Measurements from ENCODE around the gene PCBP4.

Gene PCBP4

GRCh38 chr3:51955893-51956770 is 11.1 kb downstream of the PCBP4 start:
- no peak overlapping the region for H3K9ac ChIP-seq (ENCODE audit: low read length)
- H3K4me3 ChIP-seq (ENCODE audit: low read length): no peak overlapping the region
- H3K36me3 ChIP-seq (ENCODE audit: control insufficient read depth, insufficient read depth, low read length): no peaks in the 10 kb centered on the region
- H3K4me1 ChIP-seq (ENCODE audit: control insufficient read depth, insufficient read depth, low read length): peaks cover 10% of the 10 kb centered on the region
- H3K9me3 ChIP-seq (ENCODE audit: control insufficient read depth, low read length): no peaks in the 10 kb centered on the region
- peaks cover 22% of the 10 kb centered on the region for H3K27me3 ChIP-seq (ENCODE audit: control insufficient read depth, insufficient read depth, low read length)

DNA sequence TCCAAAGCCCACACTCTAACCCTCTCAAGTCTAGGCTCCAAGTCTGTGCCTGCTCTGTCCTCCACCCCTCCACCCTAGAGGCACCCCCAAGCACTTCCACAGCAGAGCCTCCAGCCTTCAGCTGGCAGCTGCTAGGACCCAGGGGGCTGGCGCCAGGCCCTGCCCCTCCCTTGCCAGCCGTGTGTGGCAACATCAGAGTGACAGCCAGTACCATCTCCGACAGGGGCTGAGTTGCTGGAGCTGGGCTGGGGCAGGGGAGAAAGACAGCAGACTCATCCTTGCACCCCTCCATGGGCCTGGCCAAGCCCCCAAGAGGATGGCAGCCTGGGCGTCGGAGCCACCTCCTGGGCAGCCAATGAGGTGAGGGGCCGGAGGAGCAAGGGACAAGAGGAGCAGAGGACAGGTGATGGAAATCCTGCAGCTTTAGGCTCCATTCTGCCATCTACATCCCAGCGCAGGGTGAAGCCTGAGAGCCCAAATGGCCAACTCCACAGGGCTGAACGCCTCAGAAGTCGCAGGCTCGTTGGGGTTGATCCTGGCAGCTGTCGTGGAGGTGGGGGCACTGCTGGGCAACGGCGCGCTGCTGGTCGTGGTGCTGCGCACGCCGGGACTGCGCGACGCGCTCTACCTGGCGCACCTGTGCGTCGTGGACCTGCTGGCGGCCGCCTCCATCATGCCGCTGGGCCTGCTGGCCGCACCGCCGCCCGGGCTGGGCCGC is 11.9 kb downstream of the PCBP4 start, which contains the start of gene GPR62:
Gene GPR62, plus strand, starts transcription at position 207 of the 718 bp plus-strand sequence. Its CDS starts 272 bp downstream, at position 479.
- H3K9me3 ChIP-seq (ENCODE audit: control insufficient read depth, low read length): no peaks in the 10 kb centered on the region
- peaks cover 10% of the 10 kb centered on the region for H3K4me1 ChIP-seq (ENCODE audit: control insufficient read depth, insufficient read depth, low read length)
- no peaks in the 10 kb centered on the region for H3K36me3 ChIP-seq (ENCODE audit: control insufficient read depth, insufficient read depth, low read length)
- H3K4me3 ChIP-seq (ENCODE audit: low read length): no peak within 1 kb of the TSS
- no peak within 1 kb of the TSS for H3K9ac ChIP-seq (ENCODE audit: low read length)
- H3K27me3 ChIP-seq (ENCODE audit: control insufficient read depth, insufficient read depth, low read length): peaks cover 22% of the 10 kb centered on the region

DNA sequence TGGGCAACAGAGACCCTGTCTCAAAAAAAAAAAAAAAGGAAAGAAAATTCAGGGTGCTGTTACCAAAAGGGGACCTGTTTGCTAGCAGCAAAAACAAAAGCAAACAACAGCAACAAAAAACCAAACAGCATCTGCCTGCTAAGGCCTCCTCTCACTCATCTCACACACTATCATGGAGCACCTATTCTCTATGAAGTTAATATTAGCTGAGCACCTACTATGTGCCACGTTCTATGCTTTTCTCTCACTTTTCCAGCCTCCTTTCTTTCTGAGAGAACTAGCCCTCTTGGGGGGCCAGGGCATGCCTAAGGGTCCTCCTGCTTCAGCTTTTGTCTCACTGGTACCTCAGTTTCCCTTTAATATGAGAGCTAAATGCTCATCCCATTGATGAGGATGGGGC is 12.5 kb downstream of the PCBP4 start:
- Histone ChIP-seq H3K9me3 (ENCODE audit: control insufficient read depth, low read length) (no peaks in the 10 kb centered on the region), H3K4me1 (ENCODE audit: control insufficient read depth, insufficient read depth, low read length) (peaks cover 10% of the 10 kb centered on the region), H3K36me3 (ENCODE audit: control insufficient read depth, insufficient read depth, low read length) (no peaks in the 10 kb centered on the region), H3K27me3 (ENCODE audit: control insufficient read depth, insufficient read depth, low read length) (peaks cover 22% of the 10 kb centered on the region), H3K9ac (ENCODE audit: low read length) (no peak overlapping the region), H3K4me3 (ENCODE audit: low read length) (no peak overlapping the region)

DNA sequence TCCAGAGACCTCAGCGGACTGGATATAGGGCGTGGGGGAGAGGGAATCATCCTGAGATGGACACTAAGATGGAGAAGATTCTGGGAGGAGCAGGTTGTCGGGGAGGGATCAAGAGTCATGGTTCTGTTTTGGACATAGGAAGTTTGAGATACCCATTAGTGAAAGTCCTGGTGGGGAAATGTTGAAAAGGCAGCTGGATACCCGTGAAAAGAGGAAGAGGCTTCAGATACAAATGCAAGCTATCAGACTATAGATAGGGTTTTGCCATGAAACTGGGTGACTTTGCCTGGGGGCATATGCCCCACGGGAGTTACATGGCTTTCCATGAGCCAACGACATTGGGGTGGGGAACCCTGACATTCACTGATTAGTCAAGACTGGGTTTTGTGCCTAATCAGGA is 13.1 kb downstream of the PCBP4 start:
- no peaks in the 10 kb centered on the region for H3K9me3 ChIP-seq (ENCODE audit: control insufficient read depth, low read length)
- H3K4me1 ChIP-seq (ENCODE audit: control insufficient read depth, insufficient read depth, low read length): peaks cover 10% of the 10 kb centered on the region
- H3K27me3 ChIP-seq (ENCODE audit: control insufficient read depth, insufficient read depth, low read length): peaks cover 22% of the 10 kb centered on the region
- H3K9ac ChIP-seq (ENCODE audit: low read length): no peak overlapping the region
- H3K4me3 ChIP-seq (ENCODE audit: low read length): no peak overlapping the region
- H3K36me3 ChIP-seq (ENCODE audit: control insufficient read depth, insufficient read depth, low read length): no peaks in the 10 kb centered on the region

GRCh38 chr3:51953445-51953844 is 13.8 kb downstream of the PCBP4 start:
- Histone ChIP-seq H3K4me1 (ENCODE audit: control insufficient read depth, insufficient read depth, low read length) (peaks cover 10% of the 10 kb centered on the region), H3K9ac (ENCODE audit: low read length) (no peak overlapping the region), H3K27me3 (ENCODE audit: control insufficient read depth, insufficient read depth, low read length) (peaks cover 22% of the 10 kb centered on the region), H3K9me3 (ENCODE audit: control insufficient read depth, low read length) (no peaks in the 10 kb centered on the region), H3K4me3 (ENCODE audit: low read length) (no peak overlapping the region), H3K36me3 (ENCODE audit: control insufficient read depth, insufficient read depth, low read length) (no peaks in the 10 kb centered on the region)

GRCh38 chr3:51950899-51951298 is 16.4 kb downstream of the PCBP4 start:
- H3K27me3 ChIP-seq (ENCODE audit: control insufficient read depth, insufficient read depth, low read length): peaks cover 14% of the 10 kb centered on the region
- H3K9me3 ChIP-seq (ENCODE audit: control insufficient read depth, low read length): no peaks in the 10 kb centered on the region
- no peak overlapping the region for H3K9ac ChIP-seq (ENCODE audit: low read length)
- no peaks in the 10 kb centered on the region for H3K36me3 ChIP-seq (ENCODE audit: control insufficient read depth, insufficient read depth, low read length)
- no peak overlapping the region for H3K4me3 ChIP-seq (ENCODE audit: low read length)
- peaks cover 3% of the 10 kb centered on the region for H3K4me1 ChIP-seq (ENCODE audit: control insufficient read depth, insufficient read depth, low read length)

DNA sequence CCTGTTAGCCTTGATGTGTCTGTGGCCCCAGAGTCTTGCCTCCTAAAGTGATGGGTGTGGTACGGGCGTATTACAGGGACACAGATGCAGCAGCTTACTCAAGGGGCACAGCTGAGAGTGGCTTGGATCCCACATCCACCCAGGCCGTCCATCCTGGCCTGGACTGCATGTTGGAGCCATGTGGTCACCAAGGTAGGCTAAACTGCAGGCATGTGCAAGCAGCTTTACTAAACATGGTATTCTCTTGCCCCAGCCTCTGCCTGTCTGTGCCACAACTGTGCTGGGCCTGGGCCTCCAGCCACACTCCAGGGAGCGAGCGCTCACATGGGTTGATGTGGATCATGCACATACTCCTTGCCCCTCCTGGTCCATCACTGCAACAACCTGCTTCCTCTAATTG is 18.1 kb downstream of the PCBP4 start:
- H3K36me3 ChIP-seq (ENCODE audit: control insufficient read depth, insufficient read depth, low read length): no peaks in the 10 kb centered on the region
- no peaks in the 10 kb centered on the region for H3K27me3 ChIP-seq (ENCODE audit: control insufficient read depth, insufficient read depth, low read length)
- H3K9ac ChIP-seq (ENCODE audit: low read length): no peak overlapping the region
- H3K4me1 ChIP-seq (ENCODE audit: control insufficient read depth, insufficient read depth, low read length): no peaks in the 10 kb centered on the region
- no peak overlapping the region for H3K4me3 ChIP-seq (ENCODE audit: low read length)
- no peaks in the 10 kb centered on the region for H3K9me3 ChIP-seq (ENCODE audit: control insufficient read depth, low read length)

GRCh38 chr3:51948016-51948580 is 19.2 kb downstream of the PCBP4 start:
- H3K4me3 ChIP-seq (ENCODE audit: low read length): no peak overlapping the region
- no peaks in the 10 kb centered on the region for H3K9me3 ChIP-seq (ENCODE audit: control insufficient read depth, low read length)
- H3K4me1 ChIP-seq (ENCODE audit: control insufficient read depth, insufficient read depth, low read length): peaks cover 5% of the 10 kb centered on the region
- no peak overlapping the region for H3K9ac ChIP-seq (ENCODE audit: low read length)
- no peaks in the 10 kb centered on the region for H3K36me3 ChIP-seq (ENCODE audit: control insufficient read depth, insufficient read depth, low read length)
- H3K27me3 ChIP-seq (ENCODE audit: control insufficient read depth, insufficient read depth, low read length): no peaks in the 10 kb centered on the region

DNA sequence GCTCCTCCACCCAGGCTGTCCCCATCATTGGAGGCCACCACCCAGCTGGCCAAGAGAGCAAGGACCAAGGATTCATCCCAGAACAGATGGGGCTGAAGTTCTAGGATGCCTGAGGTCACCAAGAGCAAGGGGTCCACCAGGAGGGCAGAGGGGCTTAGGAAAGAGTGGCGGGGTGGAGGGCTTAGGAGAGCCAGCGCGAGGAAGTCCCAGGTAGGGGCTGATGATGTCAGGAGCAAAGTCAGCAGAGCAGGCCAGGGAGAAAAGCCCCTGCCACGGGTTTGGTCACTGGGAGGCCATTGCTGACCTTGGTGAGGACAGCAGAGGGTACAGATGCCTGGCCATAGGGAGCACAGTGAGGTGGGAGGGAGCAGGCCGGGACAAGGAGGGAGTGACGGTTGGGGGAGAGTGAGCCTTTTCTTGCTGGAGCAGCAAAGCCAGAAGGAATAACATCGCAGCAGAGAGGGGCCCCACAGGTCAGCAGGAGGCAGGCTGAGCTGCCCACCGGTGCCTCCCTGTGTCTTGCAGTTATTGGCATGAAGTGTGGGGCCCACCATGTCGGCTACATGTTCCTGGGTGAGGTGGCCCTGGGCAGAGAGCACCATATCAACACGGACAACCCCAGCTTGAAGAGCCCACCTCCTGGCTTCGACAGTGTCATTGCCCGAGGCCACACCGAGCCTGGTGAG is 19.9 kb downstream of the PCBP4 start:
- no peaks in the 10 kb centered on the region for H3K36me3 ChIP-seq (ENCODE audit: control insufficient read depth, insufficient read depth, low read length)

DNA sequence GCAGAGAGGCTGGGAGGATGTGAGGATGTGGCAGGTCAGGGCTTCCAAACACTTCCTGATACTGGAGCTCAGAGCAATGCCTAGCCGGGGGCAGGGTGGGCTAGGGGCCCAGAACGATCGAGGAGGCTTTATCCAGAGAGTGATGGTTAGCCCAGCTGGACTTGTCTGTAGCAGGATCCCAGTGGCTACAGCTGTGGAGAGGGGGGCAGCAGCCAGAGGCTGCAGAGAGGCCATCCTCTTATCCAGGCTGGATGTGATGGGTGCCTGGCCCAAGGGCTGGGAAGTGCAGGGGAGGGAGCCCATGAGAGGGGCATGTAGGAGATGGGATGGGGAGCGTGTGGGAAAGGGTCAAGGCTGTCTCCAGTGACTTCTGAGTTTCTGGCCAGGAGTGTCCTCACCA is 20.5 kb downstream of the PCBP4 start:
- H3K27me3 ChIP-seq (ENCODE audit: control insufficient read depth, insufficient read depth, low read length): no peaks in the 10 kb centered on the region
- H3K36me3 ChIP-seq (ENCODE audit: control insufficient read depth, insufficient read depth, low read length): no peaks in the 10 kb centered on the region
- H3K9ac ChIP-seq (ENCODE audit: low read length): no peak overlapping the region
- H3K9me3 ChIP-seq (ENCODE audit: control insufficient read depth, low read length): no peaks in the 10 kb centered on the region
- H3K4me3 ChIP-seq (ENCODE audit: low read length): no peak overlapping the region
- H3K4me1 ChIP-seq (ENCODE audit: control insufficient read depth, insufficient read depth, low read length): peaks cover 16% of the 10 kb centered on the region

More for the DNA sequence above, 19.9 kb downstream of the PCBP4 start:
- Histone ChIP-seq H3K9ac (ENCODE audit: low read length) (no peak overlapping the region), H3K9me3 (ENCODE audit: control insufficient read depth, low read length) (no peaks in the 10 kb centered on the region), H3K27me3 (ENCODE audit: control insufficient read depth, insufficient read depth, low read length) (no peaks in the 10 kb centered on the region), H3K4me1 (ENCODE audit: control insufficient read depth, insufficient read depth, low read length) (peaks cover 13% of the 10 kb centered on the region), H3K4me3 (ENCODE audit: low read length) (no peak overlapping the region)

DNA sequence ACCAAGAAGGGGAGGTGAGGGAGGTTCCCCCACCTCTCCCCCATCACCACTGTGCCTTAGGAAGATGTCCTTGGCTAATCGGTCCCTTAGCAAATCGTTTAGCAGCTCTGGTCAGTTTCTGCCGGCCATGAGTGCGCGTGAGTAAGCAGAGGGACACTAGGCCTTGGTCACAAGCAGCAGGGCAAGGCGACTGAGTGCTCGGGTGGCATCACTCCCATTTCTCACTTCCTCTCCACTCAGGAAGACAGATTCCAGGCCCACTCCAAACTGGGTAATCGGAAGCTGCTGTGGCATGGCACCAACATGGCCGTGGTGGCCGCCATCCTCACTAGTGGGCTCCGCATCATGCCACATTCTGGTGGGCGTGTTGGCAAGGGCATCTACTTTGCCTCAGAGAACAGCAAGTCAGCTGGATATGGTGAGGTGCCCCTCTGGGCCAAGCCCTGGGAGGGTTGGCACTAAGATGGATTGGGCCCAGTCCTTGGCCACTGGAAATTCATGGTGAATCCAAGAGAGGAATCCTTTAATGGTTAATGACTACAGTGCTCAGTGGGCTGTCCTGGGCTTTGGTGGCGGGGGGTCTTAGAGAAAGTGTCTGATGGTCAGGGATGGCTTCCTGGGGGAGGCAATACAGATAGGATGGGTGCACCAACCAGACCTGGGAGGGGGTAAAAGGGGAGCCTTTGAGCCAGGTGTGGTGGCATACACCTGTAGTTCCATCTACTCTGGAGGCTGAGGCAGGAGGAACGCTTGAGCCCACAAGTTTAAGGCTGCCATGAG is 21.1 kb downstream of the PCBP4 start:
- H3K9ac ChIP-seq (ENCODE audit: low read length): no peak overlapping the region
- no peaks in the 10 kb centered on the region for H3K9me3 ChIP-seq (ENCODE audit: control insufficient read depth, low read length)
- no peaks in the 10 kb centered on the region for H3K36me3 ChIP-seq (ENCODE audit: control insufficient read depth, insufficient read depth, low read length)

More for the DNA sequence above, 21.1 kb downstream of the PCBP4 start:
- no peak overlapping the region for H3K4me3 ChIP-seq (ENCODE audit: low read length)
- no peaks in the 10 kb centered on the region for H3K27me3 ChIP-seq (ENCODE audit: control insufficient read depth, insufficient read depth, low read length)
- peaks cover 18% of the 10 kb centered on the region for H3K4me1 ChIP-seq (ENCODE audit: control insufficient read depth, insufficient read depth, low read length)

Measured in mucosa of stomach (tissue), 1 donor.